ENCODE results near the gene SLC16A2. TPM values are rescaled to one million over a fixed set of nuclear protein-coding genes. Genes with fewer than 3 reads are reported as not detected.
A peak's percentile ranks its signal among the peaks of the same experiment; 100 is the strongest.

Gene SLC16A2
- total and polyA plus RNA-seq, 10 of the 15 experiments (the other 5 are each of a cell fraction or from before 2014, with no cell fraction given): 0.08 to 0.13 TPM; not detected in 8

DNA sequence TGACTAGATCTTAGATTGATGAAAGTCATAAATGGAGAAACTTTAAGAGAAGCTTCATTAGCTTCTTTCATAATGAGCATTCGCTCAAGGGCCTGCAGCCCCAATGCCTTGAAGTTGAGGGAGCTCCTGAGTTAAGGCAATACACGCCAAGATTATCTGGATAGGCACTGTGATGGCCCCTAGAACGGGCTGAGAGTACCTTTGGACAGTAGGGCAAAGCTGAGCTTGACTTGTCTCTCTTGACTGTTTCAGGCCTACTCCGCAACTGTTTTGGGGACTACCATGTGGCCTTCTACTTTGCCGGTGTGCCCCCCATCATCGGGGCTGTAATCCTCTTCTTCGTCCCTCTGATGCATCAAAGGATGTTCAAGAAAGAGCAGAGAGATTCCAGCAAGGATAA, 109.8 kb downstream of the SLC16A2 start (continued):
- TF ChIP-seq, protein P1, sequence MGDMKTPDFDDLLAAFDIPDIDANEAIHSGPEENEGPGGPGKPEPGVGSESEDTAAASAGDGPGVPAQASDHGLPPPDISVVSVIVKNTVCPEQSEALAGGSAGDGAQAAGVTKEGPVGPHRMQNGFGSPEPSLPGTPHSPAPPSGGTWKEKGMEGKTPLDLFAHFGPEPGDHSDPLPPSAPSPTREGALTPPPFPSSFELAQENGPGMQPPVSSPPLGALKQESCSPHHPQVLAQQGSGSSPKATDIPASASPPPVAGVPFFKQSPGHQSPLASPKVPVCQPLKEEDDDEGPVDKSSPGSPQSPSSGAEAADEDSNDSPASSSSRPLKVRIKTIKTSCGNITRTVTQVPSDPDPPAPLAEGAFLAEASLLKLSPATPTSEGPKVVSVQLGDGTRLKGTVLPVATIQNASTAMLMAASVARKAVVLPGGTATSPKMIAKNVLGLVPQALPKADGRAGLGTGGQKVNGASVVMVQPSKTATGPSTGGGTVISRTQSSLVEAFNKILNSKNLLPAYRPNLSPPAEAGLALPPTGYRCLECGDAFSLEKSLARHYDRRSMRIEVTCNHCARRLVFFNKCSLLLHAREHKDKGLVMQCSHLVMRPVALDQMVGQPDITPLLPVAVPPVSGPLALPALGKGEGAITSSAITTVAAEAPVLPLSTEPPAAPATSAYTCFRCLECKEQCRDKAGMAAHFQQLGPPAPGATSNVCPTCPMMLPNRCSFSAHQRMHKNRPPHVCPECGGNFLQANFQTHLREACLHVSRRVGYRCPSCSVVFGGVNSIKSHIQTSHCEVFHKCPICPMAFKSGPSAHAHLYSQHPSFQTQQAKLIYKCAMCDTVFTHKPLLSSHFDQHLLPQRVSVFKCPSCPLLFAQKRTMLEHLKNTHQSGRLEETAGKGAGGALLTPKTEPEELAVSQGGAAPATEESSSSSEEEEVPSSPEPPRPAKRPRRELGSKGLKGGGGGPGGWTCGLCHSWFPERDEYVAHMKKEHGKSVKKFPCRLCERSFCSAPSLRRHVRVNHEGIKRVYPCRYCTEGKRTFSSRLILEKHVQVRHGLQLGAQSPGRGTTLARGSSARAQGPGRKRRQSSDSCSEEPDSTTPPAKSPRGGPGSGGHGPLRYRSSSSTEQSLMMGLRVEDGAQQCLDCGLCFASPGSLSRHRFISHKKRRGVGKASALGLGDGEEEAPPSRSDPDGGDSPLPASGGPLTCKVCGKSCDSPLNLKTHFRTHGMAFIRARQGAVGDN (IDR thresholded peaks at IDR 0.05): no peak
- no peak for TF ChIP-seq GABPA (IDR thresholded peaks at IDR 0.05; ENCODE audit: low read depth)
- no peak for TF ChIP-seq IKZF1 (conservative IDR thresholded peaks at IDR 0.05)
- TF ChIP-seq ZNF207 (IDR thresholded peaks at IDR 0.05; ENCODE audit: borderline replicate concordance): no peak

DNA sequence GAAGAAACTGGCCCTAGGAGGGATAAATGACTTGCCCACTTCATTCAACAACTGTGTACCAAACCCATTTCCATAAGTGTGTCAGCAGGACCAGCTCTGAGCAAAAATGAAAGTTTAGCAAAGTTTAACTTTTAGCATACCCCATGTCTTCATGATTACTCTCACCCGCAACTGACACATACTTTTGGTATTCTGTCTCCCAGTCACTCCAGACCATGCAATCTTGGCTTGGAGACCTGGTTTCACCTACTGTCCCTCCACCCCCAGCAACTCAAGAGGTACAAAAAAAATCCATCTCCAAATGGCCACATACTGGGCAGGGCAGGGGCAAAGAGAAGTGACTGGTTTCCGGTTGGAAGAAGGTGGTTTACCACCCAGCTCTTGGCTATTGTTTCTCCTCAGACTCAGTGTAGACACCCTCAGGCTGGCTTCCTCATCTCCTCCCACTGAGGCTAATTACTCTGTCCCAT, 113.3 kb downstream of the SLC16A2 start:
- Histone ChIP-seq H3K27me3 (replicated peaks in 1 of 2; ENCODE audit: control insufficient read depth in 2 of 2, insufficient read depth in 2 of 2, low read length in 1 of 2) (no peaks in the 10 kb centered on the region), H3K79me2 (ENCODE audit: control insufficient read depth, insufficient read depth, low read length) (no peaks in the 10 kb centered on the region), H2AFZ (ENCODE audit: control insufficient read depth, low read depth, low read length) (no peak overlapping the region), H3K4me2 (ENCODE audit: control insufficient read depth, insufficient read depth) (0 out of 2 replicates have a peak overlapping the region, but pooled peaks have one; percentile 22), H4K20me1 (ENCODE audit: control insufficient read depth, insufficient read depth) (no peaks in the 10 kb centered on the region), H3K4me1 (ENCODE audit: control insufficient read depth, insufficient read depth, low read length) (peaks cover 6% of the 10 kb centered on the region), H3K4me3 (0 out of 2 replicates have a peak overlapping the region, but pooled peaks have one; percentile 63), H3K27ac (ENCODE audit: control insufficient read depth, insufficient read depth) (no peak overlapping the region), H3K36me3 (ENCODE audit: control insufficient read depth in 2 of 2, insufficient read depth in 2 of 2, low read length in 1 of 2) (no peaks in the 10 kb centered on the region), H3K9me3 (replicated peaks; ENCODE audit: control insufficient read depth, insufficient read depth, low read length) (no peaks in the 10 kb centered on the region), H3K9ac (ENCODE audit: control insufficient read depth, insufficient read depth, low read length) (no peak overlapping the region)
- RAD21 ChIA-PET (ENCODE audit: unreplicated experiment): interaction anchor here (0.7 to 1.5 kb wide), 5 partner anchors 12 to 151 kb away, joined by 3 to 5 read pairs (median 3); partner anchors contain the start of gene RLIM
- no TSS peak for BruUV-seq (replicated peaks)
- DNase-seq (ENCODE audit: low read depth, low spot score) (peak; percentile 36), ATAC-seq (peak; percentile 66), FAIRE-seq (no peak)
- CTCF ChIA-PET: interaction anchor here (0.5 to 2.6 kb wide), 10 partner anchors 9 to 1903 kb away, joined by 3 to 21 read pairs (median 4); no protein-coding TSS in a partner anchor
- POLR2A ChIA-PET: no interaction called here
- in situ Hi-C loops (cut with MboI): no loop called here
- WGBS (ENCODE audit: insufficient coverage, insufficient replicate concordance, low lambda C conversion rate, missing lambda C conversion rate): 2% methylated on average over 2 of the region's 2 CpGs
- intact Hi-C loops (cut with micrococcal nuclease; ENCODE audit: unreplicated experiment): no loop called here
- TF ChIP-seq JUNB (IDR thresholded peaks at IDR 0.05): peak; percentile 56
- TF ChIP-seq, protein P2, sequence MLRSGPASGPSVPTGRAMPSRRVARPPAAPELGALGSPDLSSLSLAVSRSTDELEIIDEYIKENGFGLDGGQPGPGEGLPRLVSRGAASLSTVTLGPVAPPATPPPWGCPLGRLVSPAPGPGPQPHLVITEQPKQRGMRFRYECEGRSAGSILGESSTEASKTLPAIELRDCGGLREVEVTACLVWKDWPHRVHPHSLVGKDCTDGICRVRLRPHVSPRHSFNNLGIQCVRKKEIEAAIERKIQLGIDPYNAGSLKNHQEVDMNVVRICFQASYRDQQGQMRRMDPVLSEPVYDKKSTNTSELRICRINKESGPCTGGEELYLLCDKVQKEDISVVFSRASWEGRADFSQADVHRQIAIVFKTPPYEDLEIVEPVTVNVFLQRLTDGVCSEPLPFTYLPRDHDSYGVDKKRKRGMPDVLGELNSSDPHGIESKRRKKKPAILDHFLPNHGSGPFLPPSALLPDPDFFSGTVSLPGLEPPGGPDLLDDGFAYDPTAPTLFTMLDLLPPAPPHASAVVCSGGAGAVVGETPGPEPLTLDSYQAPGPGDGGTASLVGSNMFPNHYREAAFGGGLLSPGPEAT (IDR thresholded peaks at IDR 0.05; ENCODE audit: low read depth): no peak
- SMC1A ChIA-PET (ENCODE audit: uncharacterized antibody, unreplicated experiment): interaction anchor here (0.9 to 1.5 kb wide), 6 partner anchors 12 to 125 kb away, joined by 3 to 8 read pairs (median 3); no protein-coding TSS in a partner anchor
